Measurements from ENCODE around the gene RPL31.

DNA sequence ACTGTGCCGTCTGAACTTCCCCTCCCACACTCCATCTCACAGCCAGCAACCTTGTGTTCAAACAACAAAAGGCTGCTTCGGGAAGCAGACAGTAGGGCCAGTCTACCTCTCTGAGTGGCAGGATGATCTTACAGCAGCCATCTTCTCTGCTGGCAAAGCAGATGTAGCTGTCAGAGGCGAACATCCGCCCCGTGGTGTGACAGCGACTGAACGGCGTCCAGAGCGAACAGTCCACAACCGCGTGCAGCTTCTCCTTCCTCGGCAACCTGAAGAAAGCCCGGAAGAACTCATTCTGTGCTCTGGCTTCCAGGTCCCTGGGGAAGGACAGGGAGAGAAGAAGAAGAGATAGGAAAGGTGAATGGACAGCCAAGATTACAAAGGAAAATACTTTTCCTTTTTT lies 38.0 kb downstream of the RPL31 start:
- TF ChIP-seq CTCF (IDR thresholded peaks at IDR 0.05) (no peak), POLR2A (IDR thresholded peaks at IDR 0.05) (no peak)
